ENCODE results near the gene HSD17B1. TPM values are rescaled to one million over a fixed set of nuclear protein-coding genes. Genes with fewer than 3 reads are reported as not detected.

The HSD17B1 gene
- total RNA-seq, 1 donor from 2014 or later: 2.0 TPM

DNA sequence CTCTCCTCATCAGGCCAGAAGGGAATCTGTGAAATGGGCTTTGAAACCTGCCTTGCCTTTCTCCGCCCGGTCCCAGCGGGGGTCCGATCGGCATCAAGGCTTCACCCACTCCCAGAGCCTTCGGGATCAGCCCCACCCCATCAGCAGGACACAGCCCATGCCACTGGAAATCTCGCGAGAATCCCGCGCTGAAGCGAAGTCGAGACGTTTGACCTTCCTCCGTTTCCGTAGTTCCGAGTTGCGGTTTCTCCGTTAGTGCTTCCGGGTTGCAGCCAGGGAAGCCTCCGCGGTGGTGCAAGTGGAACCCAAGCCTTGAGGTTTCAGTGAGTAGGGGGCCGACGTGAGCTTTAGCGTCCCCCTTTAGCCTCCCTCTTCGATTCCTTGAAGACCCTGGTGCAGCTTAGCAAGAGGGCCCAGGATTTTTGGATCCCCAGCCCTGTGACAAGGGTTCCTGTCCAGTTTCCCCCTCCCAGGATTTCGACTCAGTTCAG, 9.2 kb downstream of the HSD17B1 start, which contains the start of gene COASY:
COASY (plus strand) TSS at position 252 of the 491 bp plus-strand sequence. CDS start 475 bp downstream, outside the sequence.
- H3K36me3 ChIP-seq: peaks cover 0 to 22% of the 10 kb centered on the region in 2 donors
- peaks cover 40% of the 10 kb centered on the region for H3K4me1 ChIP-seq
- intact Hi-C loops (cut with DNase I): no loop called here
- peak within 1 kb of the TSS; percentile 84 for H3K27ac ChIP-seq
- no peak for TF ChIP-seq POLR2A (IDR thresholded peaks at IDR 0.05)
- peak in 1 of 3 experiments; percentile 19 for TF ChIP-seq CTCF (IDR thresholded peaks at IDR 0.05)
- TF ChIP-seq POLR2AphosphoS5 (IDR thresholded peaks at IDR 0.05; ENCODE audit: insufficient read depth in 1 of 2, low read depth in 1 of 2): peak; percentile 87 to 98
- H3K4me3 ChIP-seq: peak within 1 kb of the TSS; percentile 84 to 85
- DNase-seq (ENCODE audit: extremely low spot score in 2 of 2): peak in 1 of 2 donors; percentile 95
- H3K9me3 ChIP-seq: no peaks in the 10 kb centered on the region
- H3K27me3 ChIP-seq: no peaks in the 10 kb centered on the region

DNA sequence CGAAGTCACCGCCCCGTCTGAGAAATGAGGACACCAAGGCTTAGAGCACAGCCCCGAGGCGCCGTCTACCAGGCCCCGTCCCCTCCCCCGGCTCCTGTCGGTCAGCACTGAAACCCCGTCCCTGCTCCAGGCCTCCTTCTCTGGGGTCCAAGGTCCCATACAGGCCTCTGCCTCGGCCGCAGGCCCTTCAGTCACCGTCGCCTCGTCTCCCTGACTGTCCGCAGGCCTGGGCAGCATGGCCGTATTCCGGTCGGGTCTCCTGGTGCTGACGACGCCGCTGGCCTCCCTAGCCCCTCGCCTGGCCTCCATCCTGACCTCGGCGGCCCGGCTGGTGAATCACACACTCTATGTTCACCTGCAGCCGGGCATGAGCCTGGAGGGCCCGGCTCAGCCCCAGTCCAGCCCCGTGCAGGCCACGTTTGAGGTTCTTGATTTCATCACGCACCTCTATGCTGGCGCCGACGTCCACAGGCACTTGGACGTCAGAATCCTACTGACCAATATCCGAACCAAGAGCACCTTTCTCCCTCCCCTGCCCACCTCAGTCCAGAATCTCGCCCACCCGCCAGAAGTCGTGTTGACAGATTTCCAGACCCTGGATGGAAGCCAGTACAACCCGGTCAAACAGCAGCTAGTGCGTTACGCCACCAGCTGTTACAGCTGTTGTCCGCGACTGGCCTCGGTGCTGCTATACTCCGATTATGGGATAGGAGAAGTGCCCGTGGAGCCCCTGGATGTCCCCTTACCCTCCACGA, 9.8 kb downstream of the HSD17B1 start:
- intact Hi-C loops (cut with DNase I): no loop called here
- peak overlapping the region; percentile 84 to 85 for H3K4me3 ChIP-seq
- H3K36me3 ChIP-seq: peaks cover 0 to 22% of the 10 kb centered on the region in 2 donors
- H3K9me3 ChIP-seq: no peaks in the 10 kb centered on the region
- DNase-seq (ENCODE audit: extremely low spot score in 2 of 2): no peak
- H3K4me1 ChIP-seq: peaks cover 44% of the 10 kb centered on the region
- peak overlapping the region; percentile 84 for H3K27ac ChIP-seq
- TF ChIP-seq POLR2A (IDR thresholded peaks at IDR 0.05): no peak
- TF ChIP-seq CTCF (IDR thresholded peaks at IDR 0.05): no peak
- TF ChIP-seq POLR2AphosphoS5 (IDR thresholded peaks at IDR 0.05; ENCODE audit: insufficient read depth in 1 of 2, low read depth in 1 of 2): no peak
- H3K27me3 ChIP-seq: no peaks in the 10 kb centered on the region

GRCh38 chr17:42563143-42563509, 10.4 kb downstream of the HSD17B1 start:
- no peaks in the 10 kb centered on the region for H3K9me3 ChIP-seq
- peaks cover 0 to 22% of the 10 kb centered on the region in 2 donors for H3K36me3 ChIP-seq
- H3K4me3 ChIP-seq: peak overlapping the region; percentile 84 to 85
- TF ChIP-seq CTCF (IDR thresholded peaks at IDR 0.05) (no peak), POLR2A (IDR thresholded peaks at IDR 0.05) (no peak), POLR2AphosphoS5 (IDR thresholded peaks at IDR 0.05; ENCODE audit: insufficient read depth in 1 of 2, low read depth in 1 of 2) (no peak)
- peaks cover 49% of the 10 kb centered on the region for H3K4me1 ChIP-seq
- intact Hi-C loops (cut with DNase I): no loop called here
- H3K27me3 ChIP-seq: no peaks in the 10 kb centered on the region
- H3K27ac ChIP-seq: peak overlapping the region; percentile 84
- no peak for DNase-seq (ENCODE audit: extremely low spot score in 2 of 2)

DNA sequence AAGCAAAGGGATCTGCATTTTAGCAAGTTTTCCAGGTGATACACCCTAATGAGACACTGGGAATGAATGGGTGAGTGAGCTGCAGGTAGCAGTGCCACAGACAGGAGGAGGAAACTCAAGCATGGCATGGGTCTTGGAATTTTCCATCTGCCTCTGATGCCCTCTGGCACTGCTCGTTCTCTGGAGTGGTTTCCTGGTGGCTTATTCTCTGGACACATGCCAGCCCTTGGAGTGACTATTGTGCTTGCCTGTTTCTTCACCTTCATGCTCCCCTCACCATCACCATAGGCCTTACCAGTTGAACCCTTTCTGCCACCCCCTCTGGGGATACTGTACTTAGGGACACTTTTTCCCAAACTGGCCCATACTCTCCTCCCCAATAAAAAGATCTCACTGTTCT, 10.8 kb downstream of the HSD17B1 start:
- Histone ChIP-seq H3K4me1 (peaks cover 54% of the 10 kb centered on the region), H3K27ac (peak overlapping the region; percentile 8), H3K9me3 (no peaks in the 10 kb centered on the region), H3K4me3 (peak overlapping the region in 1 of 2 donors; percentile 85), H3K36me3 (peaks cover 0 to 26% of the 10 kb centered on the region in 2 donors), H3K27me3 (no peaks in the 10 kb centered on the region)
- no peak for DNase-seq (ENCODE audit: extremely low spot score in 2 of 2)
- intact Hi-C loops (cut with DNase I): no loop called here
- no peak for TF ChIP-seq POLR2A (IDR thresholded peaks at IDR 0.05)
- no peak for TF ChIP-seq POLR2AphosphoS5 (IDR thresholded peaks at IDR 0.05; ENCODE audit: insufficient read depth in 1 of 2, low read depth in 1 of 2)
- TF ChIP-seq CTCF (IDR thresholded peaks at IDR 0.05): no peak

DNA sequence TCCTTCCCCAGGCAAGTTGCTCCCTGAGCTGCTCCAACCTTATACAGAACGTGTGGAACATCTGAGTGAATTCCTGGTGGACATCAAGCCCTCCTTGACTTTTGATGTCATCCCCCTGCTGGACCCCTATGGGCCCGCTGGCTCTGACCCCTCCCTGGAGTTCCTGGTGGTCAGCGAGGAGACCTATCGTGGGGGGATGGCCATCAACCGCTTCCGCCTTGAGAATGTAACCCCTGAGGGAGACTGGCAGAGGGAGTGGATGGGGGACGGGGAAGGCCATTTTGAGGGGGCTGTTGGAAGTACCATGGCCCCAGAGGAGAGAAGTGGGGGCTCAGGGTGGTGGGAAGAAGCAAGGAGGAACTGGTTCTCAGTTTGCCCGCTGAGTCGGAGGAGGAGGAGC, 11.2 kb downstream of the HSD17B1 start:
- peaks cover 0 to 30% of the 10 kb centered on the region in 2 donors for H3K36me3 ChIP-seq
- no peak for DNase-seq (ENCODE audit: extremely low spot score in 2 of 2)
- intact Hi-C loops (cut with DNase I): no loop called here
- no peaks in the 10 kb centered on the region for H3K27me3 ChIP-seq
- no peak overlapping the region for H3K4me3 ChIP-seq
- peak overlapping the region; percentile 8 for H3K27ac ChIP-seq
- TF ChIP-seq CTCF (IDR thresholded peaks at IDR 0.05) (no peak), POLR2AphosphoS5 (IDR thresholded peaks at IDR 0.05; ENCODE audit: insufficient read depth in 1 of 2, low read depth in 1 of 2) (no peak), POLR2A (IDR thresholded peaks at IDR 0.05) (no peak)
- H3K4me1 ChIP-seq: peaks cover 56% of the 10 kb centered on the region
- H3K9me3 ChIP-seq: no peaks in the 10 kb centered on the region
